ENCODE measurements around the gene DESI2. TPM values are rescaled to one million over a fixed set of nuclear protein-coding genes. Genes with fewer than 3 reads are reported as not detected.
"Not testable (repeated sequence)": the region's sequence is repeated elsewhere in the genome, so short reads cannot be mapped to it uniquely, and the experiment has no call there.

Gene DESI2
- polyA plus RNA-seq, 1 donor = 41.4 TPM

- no peak for DNase-seq
Observed at GRCh38 chr1:244709076-244709475, 56.1 kb downstream of the DESI2 start.

GRCh38 chr1:244709476-244710368 is 56.8 kb downstream of the DESI2 start:
- no peak for DNase-seq

- DNase-seq = no peak
Observed at GRCh38 chr1:244710474-244711062, 57.6 kb downstream of the DESI2 start.

GRCh38 chr1:244712669-244713068 is 59.7 kb downstream of the DESI2 start:
- DNase-seq = no peak

- DNase-seq = no peak
Observed at GRCh38 chr1:244713332-244713731, 60.4 kb downstream of the DESI2 start.

- DNase-seq = no peak
Observed at GRCh38 chr1:244727871-244728474, 75.0 kb downstream of the DESI2 start.

GRCh38 chr1:244730153-244730933 is 77.4 kb downstream of the DESI2 start:
- peak; percentile 66 for DNase-seq

GRCh38 chr1:244730934-244731434 is 78.1 kb downstream of the DESI2 start:
- DNase-seq = no peak

GRCh38 chr1:244731651-244732050 is 78.7 kb downstream of the DESI2 start:
- no peak for DNase-seq

- DNase-seq = no peak
Observed at GRCh38 chr1:244732851-244733450, 80.0 kb downstream of the DESI2 start.

- no peak for DNase-seq
Observed at GRCh38 chr1:244735404-244735803, 82.5 kb downstream of the DESI2 start.

- DNase-seq = no peak
Observed at GRCh38 chr1:244735876-244736561, 83.1 kb downstream of the DESI2 start.

- DNase-seq = not testable (repeated sequence)
Observed at GRCh38 chr1:244739140-244739539, 86.2 kb downstream of the DESI2 start.

GRCh38 chr1:244740027-244740617 is 87.2 kb downstream of the DESI2 start:
- not testable (repeated sequence) for DNase-seq

- no peak for DNase-seq
Observed at GRCh38 chr1:244741692-244742091, 88.8 kb downstream of the DESI2 start.

- DNase-seq = no peak
Observed at GRCh38 chr1:244749230-244750016, 96.5 kb downstream of the DESI2 start.

GRCh38 chr1:244751271-244751895 is 98.5 kb downstream of the DESI2 start:
- DNase-seq = no peak

GRCh38 chr1:244755673-244756072 is 102.7 kb downstream of the DESI2 start:
- DNase-seq = no peak

- no peak for DNase-seq
Observed at GRCh38 chr1:244757091-244757939, 104.4 kb downstream of the DESI2 start.

Data from hindlimb muscle (tissue), 1 donor.